Hindlimb muscle (tissue), 1 donor: Measurements from ENCODE around the gene FAM181A. TPM values are rescaled to one million over a fixed set of nuclear protein-coding genes. Genes with fewer than 3 reads are reported as not detected.

Source experiments
- DNase-seq: peaks from one replicate; pipeline ENCODE4 v3.0.0-alpha.2; 2013
- polyA plus RNA-seq: library from polyadenylated mRNA; unstranded; fragments of 120-200 nt; gene quantifications from one replicate; pipeline ENCODE4 v1.2.1, GENCODE V29; 2013; ENCODE audit not compliant: insufficient read length

The FAM181A gene
- polyA plus RNA-seq, 1 donor = not detected

GRCh38 chr14:93964281-93964680, 37.1 kb downstream of the FAM181A start:
- no peak for DNase-seq

GRCh38 chr14:93964820-93965286, 37.7 kb downstream of the FAM181A start:
- DNase-seq = no peak

- DNase-seq = no peak
These were observed 38.2 kb downstream of the FAM181A start for GRCh38 chr14:93965287-93965821.

GRCh38 chr14:93965946-93966474, 38.9 kb downstream of the FAM181A start:
- DNase-seq = no peak

GRCh38 chr14:93967637-93968250, 40.6 kb downstream of the FAM181A start:
- no peak for DNase-seq

GRCh38 chr14:93969082-93969828, 42.1 kb downstream of the FAM181A start:
- no peak for DNase-seq

- no peak for DNase-seq
These were observed 43.4 kb downstream of the FAM181A start for GRCh38 chr14:93970585-93970964.

GRCh38 chr14:93970965-93971634, 44.0 kb downstream of the FAM181A start:
- no peak for DNase-seq

GRCh38 chr14:93971635-93972027, 44.5 kb downstream of the FAM181A start:
- no peak for DNase-seq

GRCh38 chr14:93972618-93973205, 45.6 kb downstream of the FAM181A start:
- DNase-seq = no peak

- no peak for DNase-seq
These were observed 46.5 kb downstream of the FAM181A start for GRCh38 chr14:93973607-93974006.

GRCh38 chr14:93974299-93974698, 47.2 kb downstream of the FAM181A start:
- DNase-seq = no peak

- DNase-seq = no peak
These were observed 47.7 kb downstream of the FAM181A start for GRCh38 chr14:93974833-93975232.

GRCh38 chr14:93975791-93976476, 48.8 kb downstream of the FAM181A start:
- no peak for DNase-seq

GRCh38 chr14:93976477-93977057, 49.4 kb downstream of the FAM181A start, which contains the start of gene ASB2:
TSS of gene ASB2 (minus strand) at chr14:93976570. CDS start at chr14:93964539, 12,031 bp downstream.
- no peak for DNase-seq

GRCh38 chr14:93977171-93977570, 50.0 kb downstream of the FAM181A start:
- no peak for DNase-seq

- no peak for DNase-seq
These were observed 50.8 kb downstream of the FAM181A start for GRCh38 chr14:93977790-93978581.

GRCh38 chr14:93978735-93979134, 51.6 kb downstream of the FAM181A start:
- DNase-seq = no peak
